HCT116 (cell line): ENCODE results near the gene EXOC6B.

Experiments used
- CTCF ChIP-seq, 3 experiments: fragments of 200-600 bp in 1 of 3; sonication (generic) in 1 of 3; IDR thresholded peaks in 2 of 3; conservative IDR thresholded peaks in 1 of 3; 2 replicates each; pipeline ENCODE4 v1.5.1; 2012 to 2017; ENCODE audit warnings: low read depth in 2 of 3, low read length in 2 of 3, antibody characterized with exemption in 1 of 3, borderline replicate concordance in 1 of 3, control low read depth in 1 of 3, mild to moderate bottlenecking in 1 of 3, mixed read lengths in 1 of 3, mixed run types in 1 of 3, moderate library complexity in 1 of 3; ENCODE audit not compliant: insufficient read depth in 1 of 3
- EZH2 ChIP-seq: fragments of 200-600 bp; sonication (generic); IDR thresholded peaks from 2 replicates; pipeline ENCODE4 v1.6.1; 2017; ENCODE audit warnings: antibody characterized with exemption, mixed run types
- EZH2phosphoT487 ChIP-seq: fragments of 200-600 bp; IDR thresholded peaks from 2 replicates; pipeline ENCODE4 v1.6.1; 2018; ENCODE audit warnings: antibody characterized with exemption, borderline replicate concordance
- FOSL1 ChIP-seq: IDR thresholded peaks from 2 replicates; pipeline ENCODE4 v1.6.1; 2012; ENCODE audit warnings: low read depth
- JUND ChIP-seq: IDR thresholded peaks from 2 replicates; pipeline ENCODE4 v1.6.1; 2012
- MAX ChIP-seq: IDR thresholded peaks from 2 replicates; pipeline ENCODE4 v1.6.1; 2012
- POLR2A ChIP-seq: IDR thresholded peaks from 2 replicates; pipeline ENCODE4 v1.7.0; 2011; ENCODE audit warnings: borderline replicate concordance; ENCODE audit not compliant: insufficient read depth, insufficient read length; ENCODE audit errors: extremely low read depth
- POLR2AphosphoS5 ChIP-seq: IDR thresholded peaks from 2 replicates; pipeline ENCODE4 v1.6.1; 2011; ENCODE audit warnings: mild to moderate bottlenecking, low read depth, low read length, moderate library complexity
- RAD21 ChIP-seq: IDR thresholded peaks from 2 replicates; pipeline ENCODE4 v1.6.1; 2012; ENCODE audit warnings: low read depth, mild to moderate bottlenecking
- SIN3A ChIP-seq: IDR thresholded peaks from 2 replicates; pipeline ENCODE4 v1.6.1; 2012; ENCODE audit warnings: low read depth
- SP1 ChIP-seq: IDR thresholded peaks from 2 replicates; pipeline ENCODE4 v1.6.1; 2012; ENCODE audit warnings: low read depth
- TCF7L2 ChIP-seq: IDR thresholded peaks from 2 replicates; pipeline ENCODE4 v1.7.0; 2011; ENCODE audit warnings: borderline replicate concordance, inconsistent platforms; ENCODE audit not compliant: insufficient read depth, insufficient read length; ENCODE audit errors: extremely low read depth
- ZFX ChIP-seq: fragments of 450-650 bp; IDR thresholded peaks from 2 replicates; pipeline ENCODE4 v1.6.1; 2017
- ZNF274 ChIP-seq: fragments of 200-500 bp; sonication (Bioruptor generic); IDR thresholded peaks from 2 replicates; pipeline ENCODE4 v1.6.1; 2014; ENCODE audit warnings: mild to moderate bottlenecking, low read depth, low read length, inconsistent platforms

- TF ChIP-seq MAX = peak; percentile 38; the same call in 1 of the 2 replicates
- peak; percentile 34 to 69 (median 46); a peak in 5 of 6 replicates for TF ChIP-seq CTCF (IDR thresholded peaks at IDR 0.05 in 2 of 3, conservative IDR thresholded peaks at IDR 0.05 in 1 of 3; ENCODE audit: borderline replicate concordance in 1 of 3, insufficient read depth in 1 of 3, low read depth in 2 of 3, low read length in 2 of 3)
- TF ChIP-seq SIN3A = no peak
- peak; percentile 39 for TF ChIP-seq SP1
- no peak for TF ChIP-seq ZNF274
- TF ChIP-seq ZFX = no peak
- peak; percentile 58 for TF ChIP-seq RAD21
- no peak for TF ChIP-seq JUND
- TF ChIP-seq EZH2 = no peak
- peak; percentile 36; the same call in 1 of the 2 replicates for TF ChIP-seq POLR2AphosphoS5
- TF ChIP-seq POLR2A = no peak
- TF ChIP-seq EZH2phosphoT487 = no peak
- peak; percentile 79 for TF ChIP-seq TCF7L2
- TF ChIP-seq FOSL1 = no peak
Observed at GRCh38 chr2:72367530-72368225, 458.2 kb downstream of the EXOC6B start.
